OCI-LY1 (cell line): ENCODE results near the gene CDYL2.

ENCODE experiments used
- H2AFZ ChIP-seq: fragments of 200-600 bp; sonication (generic), shearing (Covaris generic); 2 replicates; pipeline ENCODE4 v1.6.0; 2014; ENCODE audit warnings: antibody characterized with exemption, mild to moderate bottlenecking, low read length
- H3F3A ChIP-seq: fragments of 200-600 bp; sonication (generic), shearing (Covaris generic); 2 replicates; pipeline ENCODE4 v1.6.0; 2014; ENCODE audit warnings: mild to moderate bottlenecking, antibody characterized with exemption, low read length, moderate library complexity; ENCODE audit not compliant: insufficient read depth
- H3K27ac ChIP-seq: fragments of 200-600 bp; sonication (generic); 2 replicates; pipeline ENCODE4 v1.5.1; 2014; ENCODE audit warnings: low read length, mixed run types, mild to moderate bottlenecking, low read depth; ENCODE audit not compliant: poor library complexity, severe bottlenecking
- H3K27me3 ChIP-seq: fragments of 200-600 bp; sonication (generic); 2 replicates; pipeline ENCODE4 v1.6.0; 2014; ENCODE audit warnings: antibody characterized with exemption, mild to moderate bottlenecking, low read length, moderate library complexity; ENCODE audit not compliant: insufficient read depth
- H3K36me3 ChIP-seq: fragments of 200-600 bp; sonication (generic); 2 replicates; pipeline ENCODE4 v1.6.1; 2014; ENCODE audit warnings: mild to moderate bottlenecking, antibody characterized with exemption, low read length, moderate library complexity, mixed read lengths; ENCODE audit not compliant: insufficient read depth
- H3K4me1 ChIP-seq: fragments of 200-600 bp; sonication (generic); 2 replicates; pipeline ENCODE4 v1.5.1; 2014; ENCODE audit warnings: mild to moderate bottlenecking, low read length, moderate library complexity; ENCODE audit not compliant: insufficient read depth, severe bottlenecking
- H3K4me2 ChIP-seq: fragments of 200-600 bp; sonication (generic), shearing (Covaris generic); 2 replicates; pipeline ENCODE4 v1.6.1; 2014; ENCODE audit warnings: low read length
- H3K4me3 ChIP-seq: fragments of 200-600 bp; sonication (generic); 2 replicates; pipeline ENCODE4 v1.5.1; 2014; ENCODE audit warnings: low read length, low read depth, mild to moderate bottlenecking, mixed read lengths; ENCODE audit not compliant: poor library complexity, severe bottlenecking
- H3K79me2 ChIP-seq: fragments of 200-600 bp; shearing (Covaris generic); 2 replicates; pipeline ENCODE4 v1.6.1; 2016; ENCODE audit warnings: mixed run types, low read length, mixed read lengths; ENCODE audit not compliant: insufficient read depth
- H3K9ac ChIP-seq: fragments of 200-600 bp; sonication (generic), shearing (Covaris generic); 2 replicates; pipeline ENCODE4 v1.6.1; 2014; ENCODE audit warnings: mild to moderate bottlenecking, low read length, mixed read lengths
- H3K9me2 ChIP-seq: fragments of 200-600 bp; sonication (generic), shearing (Covaris generic); 2 replicates; pipeline ENCODE4 v1.6.1; 2014; ENCODE audit warnings: low read depth, mild to moderate bottlenecking, low read length, mixed read lengths
- H3K9me3 ChIP-seq: fragments of 200-600 bp; shearing (Covaris generic); 2 replicates; pipeline ENCODE4 v1.6.1; 2014; ENCODE audit warnings: low read length, mixed read lengths
- H4K20me1 ChIP-seq: fragments of 200-600 bp; sonication (generic), shearing (Covaris generic); 2 replicates; pipeline ENCODE4 v1.6.0; 2016; ENCODE audit warnings: mild to moderate bottlenecking, low read length; ENCODE audit not compliant: insufficient read depth
- EZH2 ChIP-seq: fragments of 200-600 bp; sonication (generic), shearing (Covaris generic); IDR thresholded peaks from 2 replicates; pipeline ENCODE4 v1.8.0; 2017; ENCODE audit warnings: borderline replicate concordance, mixed run types, mild to moderate bottlenecking, antibody characterized with exemption, low read length, moderate library complexity, mixed read lengths
- TF ChIP-seq, protein P1 (sequence below): fragments of 200-600 bp; sonication (generic), shearing (Covaris generic); IDR thresholded peaks from 2 replicates; pipeline ENCODE4 v1.5.1; 2017; ENCODE audit warnings: mild to moderate bottlenecking, antibody characterized with exemption, low read length, moderate library complexity, mixed read lengths

The CDYL2 gene

DNA sequence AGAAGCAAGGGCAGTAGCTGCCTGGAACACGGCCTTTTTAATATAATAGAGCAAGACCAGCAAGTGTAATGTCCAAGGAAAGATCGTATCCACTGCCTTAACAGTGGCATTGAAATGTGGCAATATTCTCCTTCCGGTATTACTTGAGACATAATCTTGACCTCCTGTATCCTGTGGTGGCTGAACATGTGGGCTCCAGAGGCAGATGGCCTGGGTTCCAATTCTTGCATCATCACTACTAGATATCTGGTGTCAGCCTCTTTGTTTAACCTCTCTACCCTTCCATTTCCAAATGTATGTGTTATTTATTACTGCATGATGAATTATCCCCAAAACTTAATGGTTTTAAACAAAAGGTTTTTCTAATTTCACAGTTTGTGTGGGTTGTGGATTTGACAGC lies 3.5 kb upstream of the CDYL2 start:
- peaks cover 3% of the 10 kb centered on the region for H3K4me1 ChIP-seq
- H3K9me3 ChIP-seq: no peaks in the 10 kb centered on the region
- H3K9ac ChIP-seq: no peak overlapping the region
- H3K4me3 ChIP-seq: no peak overlapping the region
- H3K27ac ChIP-seq: no peak overlapping the region
- no peak overlapping the region for H3K4me2 ChIP-seq
- TF ChIP-seq, protein P1, sequence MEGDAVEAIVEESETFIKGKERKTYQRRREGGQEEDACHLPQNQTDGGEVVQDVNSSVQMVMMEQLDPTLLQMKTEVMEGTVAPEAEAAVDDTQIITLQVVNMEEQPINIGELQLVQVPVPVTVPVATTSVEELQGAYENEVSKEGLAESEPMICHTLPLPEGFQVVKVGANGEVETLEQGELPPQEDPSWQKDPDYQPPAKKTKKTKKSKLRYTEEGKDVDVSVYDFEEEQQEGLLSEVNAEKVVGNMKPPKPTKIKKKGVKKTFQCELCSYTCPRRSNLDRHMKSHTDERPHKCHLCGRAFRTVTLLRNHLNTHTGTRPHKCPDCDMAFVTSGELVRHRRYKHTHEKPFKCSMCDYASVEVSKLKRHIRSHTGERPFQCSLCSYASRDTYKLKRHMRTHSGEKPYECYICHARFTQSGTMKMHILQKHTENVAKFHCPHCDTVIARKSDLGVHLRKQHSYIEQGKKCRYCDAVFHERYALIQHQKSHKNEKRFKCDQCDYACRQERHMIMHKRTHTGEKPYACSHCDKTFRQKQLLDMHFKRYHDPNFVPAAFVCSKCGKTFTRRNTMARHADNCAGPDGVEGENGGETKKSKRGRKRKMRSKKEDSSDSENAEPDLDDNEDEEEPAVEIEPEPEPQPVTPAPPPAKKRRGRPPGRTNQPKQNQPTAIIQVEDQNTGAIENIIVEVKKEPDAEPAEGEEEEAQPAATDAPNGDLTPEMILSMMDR: no peak
- no peak for TF ChIP-seq EZH2
- no peak overlapping the region for H2AFZ ChIP-seq
- H3K27me3 ChIP-seq: peaks cover 4% of the 10 kb centered on the region; the same call in 1 of the 2 replicates
- no peaks in the 10 kb centered on the region for H3K9me2 ChIP-seq
- H4K20me1 ChIP-seq: no peaks in the 10 kb centered on the region
- no peaks in the 10 kb centered on the region for H3K79me2 ChIP-seq
- H3K36me3 ChIP-seq: no peaks in the 10 kb centered on the region
- no peaks in the 10 kb centered on the region for H3F3A ChIP-seq

DNA sequence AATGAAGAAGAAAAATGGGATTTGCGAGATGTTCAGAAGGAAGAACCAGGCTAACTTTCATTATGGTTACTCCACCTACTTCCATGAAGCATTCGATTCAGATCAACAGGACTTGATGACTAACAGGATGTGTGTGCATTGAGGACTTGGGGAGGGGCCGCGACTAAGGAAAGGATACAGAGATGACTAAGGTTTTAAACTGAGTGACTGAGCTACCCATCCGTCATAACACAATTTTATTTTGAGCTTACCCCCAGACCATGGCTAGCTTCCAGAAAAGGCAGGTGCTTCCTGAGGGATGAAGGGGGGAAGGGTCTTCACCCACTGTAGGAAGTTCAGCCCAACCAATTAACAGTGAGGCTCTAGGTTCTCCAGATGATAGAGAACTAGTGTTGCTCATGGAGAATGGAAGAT lies 2.5 kb upstream of the CDYL2 start:
- Histone ChIP-seq H3K4me2 (no peak overlapping the region), H3K4me3 (no peak overlapping the region), H3K9ac (no peak overlapping the region)

GRCh38 chr16:80806289-80806688 lies 1.9 kb upstream of the CDYL2 start:
- no peaks in the 10 kb centered on the region for H3K79me2 ChIP-seq
- H3K4me3 ChIP-seq: no peak overlapping the region
- H3K27ac ChIP-seq: no peak overlapping the region
- no peaks in the 10 kb centered on the region for H3F3A ChIP-seq
- H3K36me3 ChIP-seq: no peaks in the 10 kb centered on the region
- H3K9me3 ChIP-seq: no peaks in the 10 kb centered on the region
- H3K9me2 ChIP-seq: no peaks in the 10 kb centered on the region
- no peak overlapping the region for H3K9ac ChIP-seq
- H3K27me3 ChIP-seq: no peaks in the 10 kb centered on the region; the same call in 1 of the 2 replicates
- TF ChIP-seq EZH2: no peak
- TF ChIP-seq, protein P1: no peak
- no peak overlapping the region for H2AFZ ChIP-seq
- H3K4me2 ChIP-seq: no peak overlapping the region
- peaks cover 3% of the 10 kb centered on the region for H3K4me1 ChIP-seq
- H4K20me1 ChIP-seq: no peaks in the 10 kb centered on the region

More for the DNA sequence above, 2.5 kb upstream of the CDYL2 start:
- H3K79me2 ChIP-seq: no peaks in the 10 kb centered on the region
- no peaks in the 10 kb centered on the region for H3K9me3 ChIP-seq
- TF ChIP-seq, protein P1: no peak
- TF ChIP-seq EZH2: no peak
- H3K9me2 ChIP-seq: no peaks in the 10 kb centered on the region
- no peaks in the 10 kb centered on the region for H4K20me1 ChIP-seq
- peaks cover 3% of the 10 kb centered on the region for H3K4me1 ChIP-seq
- no peaks in the 10 kb centered on the region; the same call in 1 of the 2 replicates for H3K27me3 ChIP-seq
- H2AFZ ChIP-seq: no peak overlapping the region
- H3K36me3 ChIP-seq: no peaks in the 10 kb centered on the region
- H3F3A ChIP-seq: no peaks in the 10 kb centered on the region
- H3K27ac ChIP-seq: no peak overlapping the region
